Tibial nerve (tissue), 4 donors: ENCODE data around the gene PSME2. TPM values are rescaled to one million over a fixed set of nuclear protein-coding genes. Genes with fewer than 3 reads are reported as not detected.

Experiments
- DNase-seq, 2 donors: peaks; one replicate each; pipeline ENCODE4 v3.0.0-alpha.2; 2019; ENCODE audit warnings: low spot score in 2 of 2
- H3K27ac ChIP-seq, 4 donors: fragments of 200-600 bp; sonication (generic) in 3 of 4; one replicate each; pipeline ENCODE4 v1.5.1; 2017 to 2019; ENCODE audit warnings: mild to moderate bottlenecking in 1 of 4
- H3K27me3 ChIP-seq, 2 donors: fragments of 200-600 bp; sonication (generic) in 1 of 2; one replicate each; pipeline versions ENCODE4 v1.5.1 to v1.6.0; 2017 to 2019
- H3K36me3 ChIP-seq, 3 donors: fragments of 200-600 bp; sonication (generic); one replicate each; pipeline ENCODE4 v1.5.1; 2018 to 2019
- H3K4me1 ChIP-seq, 4 donors: fragments of 200-600 bp; sonication (generic) in 3 of 4; one replicate each; pipeline ENCODE4 v1.5.1; 2017 to 2019
- H3K4me3 ChIP-seq, 4 donors: fragments of 200-600 bp; sonication (generic) in 3 of 4; one replicate each; pipeline ENCODE4 v1.5.1; 2017 to 2019; ENCODE audit warnings: mild to moderate bottlenecking in 1 of 4, moderate library complexity in 1 of 4
- H3K9me3 ChIP-seq, 4 donors: fragments of 200-600 bp; sonication (generic) in 3 of 4; one replicate each; pipeline ENCODE4 v1.5.1; 2017 to 2019
- EP300 ChIP-seq, 2 donors: sonication (generic); formaldehyde crosslinking; IDR thresholded peaks; one replicate each; pipeline ENCODE4 v1.6.1; 2017; ENCODE audit warnings: antibody characterized with exemption in 2 of 2, mild to moderate bottlenecking in 1 of 2
- POLR2A ChIP-seq, 2 donors: fragments of 450-650 bp; IDR thresholded peaks; one replicate each; pipeline ENCODE4 v1.6.1; 2017; ENCODE audit warnings: antibody characterized with exemption in 2 of 2, mild to moderate bottlenecking in 2 of 2, moderate library complexity in 2 of 2
- WGBS, 2 donors: methylation state at CpG; one replicate each; pipeline ENCODE4 v1.1.5; 2018; 5-methylcytosine and 5-hydroxymethylcytosine counted together
- total RNA-seq, 4 donors: library from RNA; depleted of rRNA; stranded (reverse); fragments of >200 nt; gene quantifications; one replicate each; pipeline ENCODE4 v1.1.0, GENCODE V29; 2016
- TF ChIP-seq, protein P1 (sequence below), 5 experiments: fragments of 200-600 bp in 3 of 5; fragments of 450-650 bp in 2 of 5; sonication (generic) in 3 of 5; IDR thresholded peaks; one replicate each; pipeline ENCODE4 v1.5.1; 2016 to 2019; ENCODE audit warnings: antibody characterized with exemption in 5 of 5, mild to moderate bottlenecking in 3 of 5, moderate library complexity in 2 of 5

The PSME2 gene
- total RNA-seq, 4 donors from 2014 or later = 33.7 to 64.0 (median 51.9) TPM

DNA sequence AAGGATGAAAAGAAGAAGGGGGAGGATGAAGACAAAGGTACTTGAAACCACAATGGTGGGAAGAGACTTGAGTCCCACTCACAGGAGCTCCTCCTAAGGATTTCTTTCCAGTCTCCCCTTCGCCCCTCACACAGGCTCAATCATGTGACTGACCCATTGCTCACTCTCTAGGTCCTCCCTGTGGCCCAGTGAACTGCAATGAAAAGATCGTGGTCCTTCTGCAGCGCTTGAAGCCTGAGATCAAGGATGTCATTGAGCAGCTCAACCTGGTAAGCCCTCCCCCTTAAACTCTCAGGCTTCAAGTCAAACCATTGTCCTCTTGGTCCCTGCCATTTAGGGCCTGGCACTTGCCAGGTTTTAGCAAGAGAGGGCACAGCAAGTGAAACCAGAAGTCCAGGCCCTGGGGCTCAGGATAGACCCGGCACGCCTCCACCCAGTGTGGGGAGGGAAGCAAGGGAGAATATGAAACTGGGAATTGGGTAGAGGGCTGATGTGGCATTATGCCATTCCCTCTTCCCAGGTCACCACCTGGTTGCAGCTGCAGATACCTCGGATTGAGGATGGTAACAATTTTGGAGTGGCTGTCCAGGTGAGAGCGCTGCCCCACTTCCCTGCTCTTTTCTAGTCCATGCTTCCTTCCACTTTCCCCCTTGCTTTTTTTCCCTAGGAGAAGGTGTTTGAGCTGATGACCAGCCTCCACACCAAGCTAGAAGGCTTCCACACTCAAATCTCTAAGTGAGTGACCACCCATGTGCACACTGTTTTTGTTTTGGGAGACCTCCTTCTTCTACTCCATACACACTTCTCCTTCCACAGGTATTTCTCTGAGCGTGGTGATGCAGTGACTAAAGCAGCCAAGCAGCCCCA, 8.6 kb downstream of the PSME2 start:
- no peak overlapping the region for H3K4me3 ChIP-seq
- 78 to 82% methylated on average over 8 of the region's 8 CpGs for WGBS, 2 donors
- no peaks in the 10 kb centered on the region for H3K27me3 ChIP-seq
- TF ChIP-seq POLR2A (IDR thresholded peaks at IDR 0.05) (no peak), EP300 (IDR thresholded peaks at IDR 0.05) (no peak)
- TF ChIP-seq, protein P1, sequence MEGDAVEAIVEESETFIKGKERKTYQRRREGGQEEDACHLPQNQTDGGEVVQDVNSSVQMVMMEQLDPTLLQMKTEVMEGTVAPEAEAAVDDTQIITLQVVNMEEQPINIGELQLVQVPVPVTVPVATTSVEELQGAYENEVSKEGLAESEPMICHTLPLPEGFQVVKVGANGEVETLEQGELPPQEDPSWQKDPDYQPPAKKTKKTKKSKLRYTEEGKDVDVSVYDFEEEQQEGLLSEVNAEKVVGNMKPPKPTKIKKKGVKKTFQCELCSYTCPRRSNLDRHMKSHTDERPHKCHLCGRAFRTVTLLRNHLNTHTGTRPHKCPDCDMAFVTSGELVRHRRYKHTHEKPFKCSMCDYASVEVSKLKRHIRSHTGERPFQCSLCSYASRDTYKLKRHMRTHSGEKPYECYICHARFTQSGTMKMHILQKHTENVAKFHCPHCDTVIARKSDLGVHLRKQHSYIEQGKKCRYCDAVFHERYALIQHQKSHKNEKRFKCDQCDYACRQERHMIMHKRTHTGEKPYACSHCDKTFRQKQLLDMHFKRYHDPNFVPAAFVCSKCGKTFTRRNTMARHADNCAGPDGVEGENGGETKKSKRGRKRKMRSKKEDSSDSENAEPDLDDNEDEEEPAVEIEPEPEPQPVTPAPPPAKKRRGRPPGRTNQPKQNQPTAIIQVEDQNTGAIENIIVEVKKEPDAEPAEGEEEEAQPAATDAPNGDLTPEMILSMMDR (IDR thresholded peaks at IDR 0.05) = no peak
- no peak for DNase-seq
- peaks cover 0 to 24% (median 14%) of the 10 kb centered on the region in 3 donors for H3K36me3 ChIP-seq
- peaks cover 0 to 60% (median 32%) of the 10 kb centered on the region in 4 donors for H3K4me1 ChIP-seq
- peak overlapping the region in 2 of 4 donors; percentile 97 to 98 for H3K27ac ChIP-seq
- no peaks in the 10 kb centered on the region for H3K9me3 ChIP-seq

DNA sequence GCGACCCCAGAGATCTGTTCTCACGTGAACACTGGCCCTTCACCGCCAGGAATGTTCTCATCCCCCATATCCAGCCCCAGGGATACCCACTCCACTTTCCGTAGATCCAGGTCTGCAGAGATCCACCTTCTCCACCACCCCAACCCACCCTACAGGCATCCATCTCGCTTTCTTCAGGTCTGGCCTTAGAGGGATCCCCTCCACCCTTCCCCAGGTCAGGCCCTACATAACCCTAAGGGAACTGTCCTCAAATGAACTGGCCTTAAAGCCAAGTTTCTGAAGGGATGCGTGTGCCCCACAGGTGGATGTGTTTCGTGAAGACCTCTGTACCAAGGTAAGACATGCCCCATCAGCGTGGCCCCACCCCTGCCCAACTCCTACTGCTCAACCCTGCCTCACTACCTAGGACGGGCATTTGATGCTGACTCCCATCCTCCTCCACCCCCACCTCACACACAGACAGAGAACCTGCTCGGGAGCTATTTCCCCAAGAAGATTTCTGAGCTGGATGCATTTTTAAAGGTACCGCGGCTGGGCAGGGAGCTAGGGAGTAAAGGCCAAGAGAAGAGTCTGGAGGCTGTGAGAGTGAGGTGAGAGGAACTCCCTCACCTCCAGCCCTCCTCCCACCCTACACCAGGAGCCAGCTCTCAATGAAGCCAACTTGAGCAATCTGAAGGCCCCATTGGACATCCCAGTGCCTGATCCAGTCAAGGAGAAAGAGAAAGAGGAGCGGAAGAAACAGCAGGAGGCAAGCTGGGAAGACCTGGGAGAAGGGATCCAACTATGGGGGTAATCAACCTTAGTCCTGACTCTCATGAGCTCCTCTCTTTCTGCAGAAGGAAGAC, 9.5 kb downstream of the PSME2 start:
- no peak for TF ChIP-seq EP300 (IDR thresholded peaks at IDR 0.05)
- TF ChIP-seq POLR2A (IDR thresholded peaks at IDR 0.05) = no peak
- TF ChIP-seq, protein P1 (IDR thresholded peaks at IDR 0.05) = no peak
- WGBS, 2 donors = 37 to 38% methylated on average over 12 to 13 of the region's 13 CpGs
- Histone ChIP-seq H3K36me3 (peaks cover 0 to 31% (median 14%) of the 10 kb centered on the region in 3 donors), H3K9me3 (no peaks in the 10 kb centered on the region), H3K27me3 (no peaks in the 10 kb centered on the region), H3K4me1 (peaks cover 0 to 52% (median 29%) of the 10 kb centered on the region in 4 donors), H3K27ac (peak overlapping the region; percentile 89 to 99 (median 98)), H3K4me3 (peak overlapping the region; percentile 76 to 97 (median 84))
- DNase-seq = no peak

DNA sequence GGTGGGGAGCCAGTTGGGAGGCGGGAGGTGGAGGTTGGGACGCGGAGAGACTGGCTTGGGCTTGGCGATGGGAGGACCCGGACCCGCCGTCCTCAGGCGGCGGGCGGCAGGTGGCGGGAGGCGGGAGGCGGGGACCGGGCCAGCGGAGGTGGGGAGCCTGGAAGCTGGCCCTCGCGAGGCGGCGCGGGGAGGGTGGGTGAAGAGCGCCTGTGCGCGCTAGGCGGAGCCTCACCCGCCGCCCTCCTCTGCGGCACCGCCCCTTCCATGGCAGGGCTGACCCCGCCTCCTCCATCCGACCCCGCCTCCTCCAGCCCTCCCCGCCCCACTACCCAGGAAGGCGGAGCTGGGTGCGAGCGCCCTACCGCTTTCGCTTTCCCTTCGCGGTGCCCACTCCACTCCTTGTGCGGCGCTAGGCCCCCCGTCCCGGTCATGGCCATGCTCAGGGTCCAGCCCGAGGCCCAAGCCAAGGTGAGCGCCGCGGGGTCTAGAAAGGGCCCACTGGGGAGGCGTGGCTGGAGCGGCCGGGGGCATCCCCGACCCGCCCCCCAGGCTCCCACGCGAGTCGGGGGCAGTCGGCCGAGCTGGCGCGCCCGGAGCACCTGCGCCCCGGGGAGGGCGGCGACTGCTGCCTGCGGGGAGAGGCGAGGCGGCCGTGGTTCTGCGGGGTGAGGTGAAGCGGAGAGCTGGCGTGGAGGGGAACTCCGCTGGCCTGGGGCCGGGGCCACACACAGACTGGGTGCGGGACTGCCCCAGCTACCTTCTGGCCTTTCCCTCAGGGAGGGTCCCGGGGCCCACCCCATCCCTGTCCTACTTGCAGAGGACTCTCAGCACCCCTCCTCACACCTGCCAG, 10.4 kb downstream of the PSME2 start, which contains the start of gene PSME1:
TSS of gene PSME1 (plus strand) at position 361 of the 850 bp plus-strand sequence. CDS start at position 430, 69 bp downstream.
- H3K27me3 ChIP-seq = no peaks in the 10 kb centered on the region
- 0% methylated on average over 30 to 44 of the region's 75 CpGs for whole genome bisulfite sequencing, 2 donors
- H3K9me3 ChIP-seq = no peaks in the 10 kb centered on the region
- peak; percentile 10 to 73 for TF ChIP-seq POLR2A (IDR thresholded peaks at IDR 0.05)
- TF ChIP-seq, protein P1 (IDR thresholded peaks at IDR 0.05) = peak in 1 of 5 experiments; percentile 19
- peak; percentile 52 to 90 for TF ChIP-seq EP300 (IDR thresholded peaks at IDR 0.05)
- peaks cover 0 to 38% (median 14%) of the 10 kb centered on the region in 3 donors for H3K36me3 ChIP-seq
- peak; percentile 88 to 89 for DNase-seq
- peak within 1 kb of the TSS; percentile 76 to 97 (median 84) for H3K4me3 ChIP-seq
- peak within 1 kb of the TSS; percentile 89 to 99 (median 98) for H3K27ac ChIP-seq
- H3K4me1 ChIP-seq = peaks cover 0 to 51% (median 29%) of the 10 kb centered on the region in 4 donors

DNA sequence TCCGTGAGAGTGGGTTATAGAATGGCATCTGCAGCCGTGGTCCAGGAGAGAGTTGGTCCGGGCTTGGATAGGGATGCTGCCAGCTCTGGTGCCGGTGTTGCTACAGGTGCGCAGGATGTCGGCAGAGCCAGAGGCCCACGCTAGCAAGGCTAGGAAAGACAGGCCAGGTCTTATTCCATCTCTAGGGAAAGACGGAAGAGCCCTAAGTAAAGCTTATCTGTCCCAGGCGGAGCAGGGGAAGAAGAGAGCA, 10.9 kb downstream of the PSME2 start:
- Histone ChIP-seq H3K9me3 (no peaks in the 10 kb centered on the region), H3K27me3 (no peaks in the 10 kb centered on the region), H3K36me3 (peaks cover 0 to 38% (median 14%) of the 10 kb centered on the region in 3 donors), H3K4me1 (peaks cover 0 to 46% (median 29%) of the 10 kb centered on the region in 4 donors), H3K4me3 (peak overlapping the region; percentile 76 to 97 (median 84)), H3K27ac (peak overlapping the region; percentile 28 to 99 (median 98))
- DNase-seq = no peak
- 3 to 9% methylated on average over 9 of the region's 9 CpGs for WGBS, 2 donors
- TF ChIP-seq POLR2A (IDR thresholded peaks at IDR 0.05) = no peak
- TF ChIP-seq, protein P1 (IDR thresholded peaks at IDR 0.05) = no peak
- no peak for TF ChIP-seq EP300 (IDR thresholded peaks at IDR 0.05)
